ENCODE results near the gene CDAN1. TPM values are rescaled to one million over a fixed set of nuclear protein-coding genes. Genes with fewer than 3 reads are reported as not detected.

The CDAN1 gene
- total RNA-seq, 1 donor: 15.1 TPM

DNA sequence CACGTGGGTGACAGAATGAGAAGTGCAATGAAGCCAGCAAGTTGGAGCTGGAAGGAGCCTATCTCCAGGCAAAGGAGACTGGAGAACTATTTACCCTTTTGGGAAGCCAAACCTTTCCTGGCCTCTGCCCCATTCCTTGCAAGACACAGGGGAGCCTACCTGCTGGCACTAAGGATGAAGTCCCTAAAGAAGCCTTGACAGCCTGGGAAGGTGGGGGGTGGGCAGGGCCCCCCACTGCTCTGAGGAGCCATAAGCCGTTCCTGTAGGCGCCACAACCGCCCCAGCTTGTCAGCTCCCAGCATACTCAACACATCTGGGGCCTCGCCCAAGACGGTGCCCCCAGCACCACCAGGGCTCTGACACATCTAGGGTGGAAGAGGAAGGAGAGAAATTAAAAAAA, 5.5 kb downstream of the CDAN1 start:
- TF ChIP-seq, protein P1, sequence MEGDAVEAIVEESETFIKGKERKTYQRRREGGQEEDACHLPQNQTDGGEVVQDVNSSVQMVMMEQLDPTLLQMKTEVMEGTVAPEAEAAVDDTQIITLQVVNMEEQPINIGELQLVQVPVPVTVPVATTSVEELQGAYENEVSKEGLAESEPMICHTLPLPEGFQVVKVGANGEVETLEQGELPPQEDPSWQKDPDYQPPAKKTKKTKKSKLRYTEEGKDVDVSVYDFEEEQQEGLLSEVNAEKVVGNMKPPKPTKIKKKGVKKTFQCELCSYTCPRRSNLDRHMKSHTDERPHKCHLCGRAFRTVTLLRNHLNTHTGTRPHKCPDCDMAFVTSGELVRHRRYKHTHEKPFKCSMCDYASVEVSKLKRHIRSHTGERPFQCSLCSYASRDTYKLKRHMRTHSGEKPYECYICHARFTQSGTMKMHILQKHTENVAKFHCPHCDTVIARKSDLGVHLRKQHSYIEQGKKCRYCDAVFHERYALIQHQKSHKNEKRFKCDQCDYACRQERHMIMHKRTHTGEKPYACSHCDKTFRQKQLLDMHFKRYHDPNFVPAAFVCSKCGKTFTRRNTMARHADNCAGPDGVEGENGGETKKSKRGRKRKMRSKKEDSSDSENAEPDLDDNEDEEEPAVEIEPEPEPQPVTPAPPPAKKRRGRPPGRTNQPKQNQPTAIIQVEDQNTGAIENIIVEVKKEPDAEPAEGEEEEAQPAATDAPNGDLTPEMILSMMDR (IDR thresholded peaks at IDR 0.05; ENCODE audit: insufficient read depth, low read depth, low read length): no peak
- no peak overlapping the region for H3K4me3 ChIP-seq (ENCODE audit: low read depth, low read length)
- DNase-seq (ENCODE audit: low read depth): no peak

DNA sequence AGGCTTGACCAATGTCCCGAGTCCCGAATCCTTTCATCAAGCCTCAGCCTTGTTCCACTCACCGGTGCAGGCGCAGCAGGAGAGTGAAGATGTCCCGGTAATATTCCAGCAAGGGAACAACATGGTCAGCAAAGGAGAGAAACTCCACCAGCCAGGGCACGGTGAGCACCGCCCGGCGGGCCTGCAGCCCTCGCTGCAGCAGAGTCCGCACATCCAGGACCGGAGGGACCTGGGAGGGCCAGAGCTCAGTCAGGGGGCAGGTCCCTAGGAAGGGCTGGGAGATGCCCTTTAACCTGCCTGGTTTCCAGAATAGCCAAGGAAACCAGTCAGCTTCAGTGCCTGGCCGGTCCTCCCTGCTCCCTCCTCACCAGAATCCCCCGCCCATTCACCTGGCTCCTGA, 6.4 kb downstream of the CDAN1 start:
- no peak for DNase-seq (ENCODE audit: low read depth)
- TF ChIP-seq, protein P1 (IDR thresholded peaks at IDR 0.05; ENCODE audit: insufficient read depth, low read depth, low read length): no peak
- H3K4me3 ChIP-seq (ENCODE audit: low read depth, low read length): no peak overlapping the region

DNA sequence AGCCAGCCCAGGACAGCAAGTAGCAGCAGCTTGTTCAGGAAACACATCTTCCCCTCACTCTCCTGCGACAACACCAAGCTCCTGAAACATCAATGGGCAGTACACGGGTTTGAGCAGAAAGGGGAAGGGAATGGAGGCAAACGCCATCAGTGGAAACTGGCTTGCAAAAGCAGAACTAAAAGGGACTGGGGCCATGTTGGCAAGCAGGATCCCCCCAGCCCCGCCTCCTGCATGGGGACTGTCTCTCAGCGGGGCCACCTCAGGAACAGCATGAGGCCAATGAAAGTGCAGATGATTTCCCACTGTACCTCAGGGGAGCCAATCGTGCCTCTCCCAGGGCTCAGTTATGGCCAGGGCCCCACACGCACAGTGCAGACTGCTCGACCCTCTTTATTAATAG, 6.8 kb downstream of the CDAN1 start:
- TF ChIP-seq, protein P1 (IDR thresholded peaks at IDR 0.05; ENCODE audit: insufficient read depth, low read depth, low read length): no peak
- DNase-seq (ENCODE audit: low read depth): no peak
- H3K4me3 ChIP-seq (ENCODE audit: low read depth, low read length): no peak overlapping the region

DNA sequence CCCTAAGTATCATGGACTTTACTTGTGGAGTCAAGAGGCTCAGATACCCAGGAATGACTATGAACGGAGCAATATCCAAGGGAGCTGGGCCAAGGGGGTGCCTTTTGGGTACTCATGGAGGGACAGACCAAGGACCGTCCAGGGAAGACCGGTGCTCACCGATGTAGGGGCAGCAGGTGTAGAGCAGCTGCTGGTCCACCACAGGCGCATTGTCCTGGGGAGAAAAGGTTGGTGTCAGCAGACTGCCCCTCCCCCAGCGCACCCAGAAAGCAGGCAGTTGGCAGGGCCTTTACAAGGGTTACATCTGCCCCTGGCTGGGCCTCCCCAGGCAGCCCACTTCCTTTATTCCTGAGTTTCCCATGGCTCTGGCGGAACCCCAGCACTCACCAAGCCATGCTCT, 7.5 kb downstream of the CDAN1 start:
- TF ChIP-seq, protein P1 (IDR thresholded peaks at IDR 0.05; ENCODE audit: insufficient read depth, low read depth, low read length): no peak
- DNase-seq (ENCODE audit: low read depth): no peak
- no peak overlapping the region for H3K4me3 ChIP-seq (ENCODE audit: low read depth, low read length)

DNA sequence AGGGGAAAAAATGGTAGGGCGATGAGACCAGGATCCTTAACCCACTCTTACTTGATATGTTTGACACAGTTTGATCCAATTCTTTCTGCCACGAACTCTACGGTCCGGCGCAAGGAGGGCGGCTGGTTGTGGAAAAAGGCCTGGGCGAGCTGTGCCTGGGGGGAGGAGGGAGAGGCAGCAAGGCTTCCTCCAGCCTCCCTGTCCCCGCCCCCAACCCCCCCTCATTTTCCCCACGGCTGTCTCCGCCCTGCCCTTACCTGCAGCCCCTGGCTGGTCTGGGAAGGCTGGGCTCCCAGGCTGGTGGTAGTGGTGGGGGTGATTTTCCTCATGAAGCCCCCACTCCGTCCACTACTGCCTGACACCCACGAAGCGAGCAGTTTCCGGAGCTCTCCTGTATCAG, 8.0 kb downstream of the CDAN1 start:
- TF ChIP-seq, protein P1 (IDR thresholded peaks at IDR 0.05; ENCODE audit: insufficient read depth, low read depth, low read length): no peak
- no peak for DNase-seq (ENCODE audit: low read depth)
- H3K4me3 ChIP-seq (ENCODE audit: low read depth, low read length): no peak overlapping the region

DNA sequence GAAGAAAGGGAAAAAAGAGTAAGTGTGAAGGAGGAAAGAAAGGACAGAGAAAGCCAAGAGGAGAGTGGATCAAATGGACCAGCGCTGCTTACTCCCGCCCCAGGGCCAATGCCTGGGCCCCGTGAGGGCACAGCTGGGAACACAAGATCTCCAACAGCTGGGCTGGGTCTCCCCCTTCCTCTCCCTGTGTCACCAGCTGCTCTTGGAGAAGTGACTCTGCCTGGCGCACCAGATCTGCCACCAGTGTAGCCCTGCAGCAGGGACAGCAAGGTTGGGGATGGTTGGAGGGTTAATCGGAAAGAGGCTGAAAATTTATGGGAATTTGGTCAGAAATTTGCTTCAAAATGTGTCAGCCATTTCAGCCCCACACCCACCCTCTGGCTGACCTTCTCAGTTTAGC, 8.4 kb downstream of the CDAN1 start:
- no peak overlapping the region for H3K4me3 ChIP-seq (ENCODE audit: low read depth, low read length)
- TF ChIP-seq, protein P1 (IDR thresholded peaks at IDR 0.05; ENCODE audit: insufficient read depth, low read depth, low read length): no peak
- DNase-seq (ENCODE audit: low read depth): no peak

DNA sequence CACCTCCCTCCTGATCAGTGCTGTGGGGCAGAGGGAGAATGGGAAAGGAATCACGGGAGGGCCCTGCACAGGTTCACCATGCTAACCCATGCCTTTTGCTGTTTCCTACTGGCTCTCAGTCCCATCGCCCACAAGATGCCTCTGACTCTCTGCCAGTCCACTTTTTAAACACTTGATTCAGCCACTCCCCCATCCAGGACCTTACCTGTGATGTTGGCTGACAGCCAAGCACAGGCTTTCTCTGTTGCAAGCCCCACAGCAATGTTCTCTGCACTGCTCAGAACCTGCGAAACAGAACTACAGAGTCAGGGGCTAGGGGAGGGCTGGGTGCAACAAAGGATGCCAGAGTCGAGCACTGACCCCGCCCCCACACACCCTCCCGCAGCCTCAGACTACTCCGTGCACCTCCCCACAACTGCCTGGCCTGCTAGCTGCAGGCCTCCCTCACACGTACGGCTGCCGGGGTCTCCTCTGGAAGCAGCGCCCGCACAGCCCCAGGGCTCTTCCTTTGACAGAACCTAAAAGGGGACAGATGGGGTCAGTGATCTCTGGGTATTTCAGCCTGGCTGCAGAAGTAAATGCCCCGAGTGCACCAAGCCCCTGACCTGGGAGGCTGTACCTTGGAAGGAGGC, 9.1 kb downstream of the CDAN1 start:
- no peak for DNase-seq (ENCODE audit: low read depth)
- H3K4me3 ChIP-seq (ENCODE audit: low read depth, low read length): no peak overlapping the region
- TF ChIP-seq, protein P1 (IDR thresholded peaks at IDR 0.05; ENCODE audit: insufficient read depth, low read depth, low read length): no peak

Measured in fibroblast of villous mesenchyme (primary cell).